IPS-NIHi7 (cell line): ENCODE data around the gene CHMP2B.

ENCODE experiments used
- DNase-seq: peaks from one replicate; pipeline ENCODE4 v3.0.0; 2012; ENCODE audit warnings: mixed read lengths; ENCODE audit errors: extremely low spot score

The CHMP2B gene, protein sequence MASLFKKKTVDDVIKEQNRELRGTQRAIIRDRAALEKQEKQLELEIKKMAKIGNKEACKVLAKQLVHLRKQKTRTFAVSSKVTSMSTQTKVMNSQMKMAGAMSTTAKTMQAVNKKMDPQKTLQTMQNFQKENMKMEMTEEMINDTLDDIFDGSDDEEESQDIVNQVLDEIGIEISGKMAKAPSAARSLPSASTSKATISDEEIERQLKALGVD

DNA sequence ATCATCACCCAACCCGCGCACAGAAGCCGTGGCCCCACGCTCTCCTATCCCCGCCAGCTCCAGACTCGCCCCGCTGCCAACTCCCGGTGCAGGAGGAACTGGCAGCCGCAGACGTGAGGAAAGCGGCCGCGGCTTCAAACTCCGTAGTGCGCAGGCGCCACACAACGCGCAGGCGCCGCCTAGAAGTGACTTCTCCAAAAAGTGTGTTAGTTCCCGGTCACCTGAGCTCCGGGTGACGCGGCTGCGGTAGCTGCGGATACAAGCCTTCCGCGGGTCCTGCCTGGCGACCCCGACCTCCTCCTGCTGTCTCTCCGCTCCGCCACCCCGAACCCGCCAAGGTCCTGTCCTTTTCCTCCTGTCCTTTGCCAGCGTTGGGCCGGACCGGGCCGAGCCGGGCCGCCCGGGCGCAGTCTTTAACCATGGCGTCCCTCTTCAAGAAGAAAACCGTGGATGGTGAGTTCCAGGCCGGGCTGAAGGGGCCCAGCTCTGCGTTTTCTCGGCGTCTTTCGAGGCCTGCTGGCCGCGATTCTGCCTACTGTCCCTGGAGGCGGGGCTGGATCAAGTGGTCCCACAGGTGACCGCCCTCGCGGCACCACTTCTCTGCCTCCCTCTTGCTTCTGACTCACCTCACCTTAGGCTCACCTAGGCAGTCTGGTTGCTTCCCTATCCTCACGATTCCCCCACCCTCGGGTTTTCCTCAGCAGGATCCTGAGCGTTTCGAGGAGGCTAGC is at the start of gene CHMP2B:
Gene CHMP2B (plus strand): TSS at position 206 of the 731 bp plus-strand sequence. CDS start 214 bp downstream, at position 420.
- peak; percentile 91 for DNase-seq

DNA sequence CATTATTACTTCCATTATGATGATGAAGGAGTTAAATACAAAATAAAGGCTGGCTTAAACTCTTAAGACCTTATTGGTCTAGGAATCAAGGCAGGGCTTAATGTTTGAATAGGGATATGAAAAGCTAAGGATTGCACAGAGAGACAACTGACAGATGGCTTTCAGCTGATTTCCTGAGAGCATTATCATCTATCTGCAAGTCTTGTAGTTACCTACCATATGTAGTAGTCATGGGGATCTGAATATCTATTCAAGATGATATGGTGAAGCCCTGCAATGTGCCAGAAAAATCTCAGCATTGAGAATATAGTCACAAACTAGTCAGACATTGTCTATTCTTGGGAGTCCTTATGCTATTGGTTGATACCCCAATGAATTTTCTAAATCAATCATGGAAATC is 47.5 kb upstream of the CHMP2B start:
- DNase-seq = no peak

DNA sequence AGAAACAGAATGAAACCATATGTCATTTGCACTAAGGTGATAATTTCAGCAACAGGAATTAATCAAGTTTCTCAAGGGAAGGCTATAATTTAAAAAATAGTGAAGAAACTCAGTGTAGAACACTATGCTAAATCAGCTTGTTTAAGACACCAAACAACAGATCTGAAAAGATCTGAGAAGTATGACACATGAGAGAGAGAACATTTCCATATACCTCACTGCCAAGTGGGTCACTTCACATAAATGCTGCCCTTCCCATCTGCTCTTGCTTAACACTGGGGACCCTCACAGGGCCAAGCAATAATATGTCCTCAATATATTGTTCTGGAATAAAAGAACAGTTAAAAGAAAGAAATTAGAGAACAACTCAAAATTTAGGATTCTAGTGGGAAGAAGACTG is 45.6 kb upstream of the CHMP2B start:
- DNase-seq = no peak

DNA sequence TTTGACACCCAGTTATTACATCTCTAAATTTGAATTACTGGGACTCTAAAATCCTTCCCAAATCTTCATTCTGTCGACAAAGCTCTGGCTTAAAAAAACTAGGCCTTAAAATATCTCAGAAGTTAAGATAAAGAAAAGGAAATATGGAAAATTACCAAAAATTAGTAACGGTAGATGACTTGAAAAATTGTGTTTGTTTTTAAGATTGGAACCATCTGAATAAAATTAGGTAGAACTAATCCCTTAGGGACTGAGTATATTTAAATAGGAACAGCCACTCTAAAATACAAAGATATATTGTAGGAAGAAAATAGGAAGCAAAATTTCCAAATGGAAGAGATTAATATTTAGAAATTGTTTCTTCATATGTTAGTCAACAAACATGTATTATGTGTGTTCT is 45.1 kb upstream of the CHMP2B start:
- no peak for DNase-seq

DNA sequence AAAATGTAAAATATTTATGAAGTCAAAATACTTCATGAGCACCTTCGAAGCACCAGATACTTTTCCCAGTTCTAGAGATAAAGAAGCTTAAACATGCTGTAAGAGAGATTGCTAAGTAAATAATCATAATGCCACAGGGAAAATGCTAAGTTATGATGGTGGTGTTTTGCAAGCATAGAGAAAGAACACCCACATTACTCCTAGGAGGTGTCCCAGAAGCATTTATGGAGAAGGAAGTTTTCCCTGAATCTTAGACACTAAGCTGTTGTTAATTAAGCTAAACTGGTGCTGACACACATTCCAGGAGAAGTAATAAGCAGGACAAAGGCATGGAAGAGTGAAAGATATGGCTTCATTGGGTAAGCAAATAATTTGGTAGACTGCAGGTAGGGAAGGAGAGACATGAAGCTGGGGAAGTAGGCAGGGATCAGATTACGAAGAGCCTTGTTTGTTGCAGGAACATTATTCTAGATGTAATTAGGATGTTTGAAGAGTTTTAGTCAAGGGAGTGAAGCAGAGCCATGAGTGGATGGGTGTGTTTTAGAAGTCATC is 40.4 kb upstream of the CHMP2B start:
- DNase-seq = peak; percentile 8

DNA sequence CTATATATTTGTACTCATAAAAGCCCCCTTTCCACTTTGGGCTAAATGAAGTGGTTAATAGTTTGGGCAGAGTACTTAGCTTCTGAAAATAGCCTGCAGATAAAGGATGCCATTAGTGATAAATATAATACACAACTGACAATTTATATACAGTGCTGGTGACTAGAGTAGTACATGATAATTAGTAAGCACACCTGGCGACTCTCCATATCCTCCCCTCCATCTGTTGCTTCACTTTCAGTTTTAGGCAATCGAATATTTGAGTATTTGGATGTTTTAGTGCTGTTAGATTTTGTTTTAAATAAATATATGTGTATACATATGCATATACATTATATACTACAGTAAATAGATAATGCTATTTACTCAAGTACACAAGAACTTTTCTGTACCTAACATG is 35.9 kb upstream of the CHMP2B start:
- no peak for DNase-seq

DNA sequence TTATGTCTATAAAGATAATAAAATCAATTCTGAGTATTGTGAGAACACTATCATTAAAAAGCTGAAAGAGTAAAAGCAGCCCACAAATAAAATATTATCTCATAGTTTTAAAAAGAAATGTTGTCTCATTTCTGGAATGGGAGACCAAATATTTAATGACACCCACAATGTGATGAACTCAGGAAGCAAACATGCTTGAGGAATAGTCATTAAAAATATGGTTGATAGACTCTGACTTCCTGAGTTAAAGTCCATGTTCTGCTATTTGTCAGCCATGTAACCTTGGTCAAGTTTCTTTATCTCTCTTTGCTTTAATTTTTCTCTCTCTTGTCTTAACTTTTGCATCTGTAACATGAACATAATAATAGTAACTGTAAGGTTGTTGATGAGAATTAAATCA is 35.5 kb upstream of the CHMP2B start:
- DNase-seq = no peak

DNA sequence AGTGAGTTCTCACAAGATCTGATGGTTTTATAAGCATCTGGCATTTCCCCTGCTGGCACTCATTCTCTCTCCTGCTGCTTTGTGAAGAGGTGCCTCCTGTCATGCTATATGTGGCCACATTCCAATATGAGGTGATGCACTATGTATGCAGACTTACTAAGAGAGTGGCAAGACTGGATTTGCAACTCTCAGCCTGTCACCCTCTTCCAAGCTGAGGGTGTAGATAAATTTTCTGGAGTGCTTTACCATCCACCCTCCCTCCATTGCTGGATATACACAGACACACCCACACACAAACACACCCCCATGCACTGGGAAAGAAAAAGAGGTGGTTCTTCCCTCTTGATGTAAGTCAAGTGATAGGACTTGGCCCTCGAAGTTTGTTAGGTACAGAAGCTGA is 30.2 kb upstream of the CHMP2B start:
- no peak for DNase-seq

DNA sequence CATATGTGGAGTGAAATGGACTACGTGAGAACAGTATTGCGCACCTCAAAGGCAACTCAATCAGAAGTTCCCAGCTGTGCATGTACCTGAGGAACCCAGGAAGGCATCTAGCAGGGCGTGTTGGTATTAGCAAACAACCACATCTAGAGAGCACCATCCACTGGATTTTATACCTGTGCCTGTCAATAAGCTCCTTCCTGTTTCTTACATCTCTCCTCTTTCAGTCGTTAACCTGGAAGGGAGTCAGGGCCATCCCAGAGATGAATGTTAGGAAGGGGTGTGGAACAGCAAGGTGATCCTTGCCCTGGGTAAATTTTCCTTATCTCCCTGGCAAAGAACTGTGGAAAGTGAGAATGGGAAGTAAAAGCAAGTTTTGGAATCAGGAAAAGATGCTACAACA is 29.6 kb upstream of the CHMP2B start:
- DNase-seq = no peak

DNA sequence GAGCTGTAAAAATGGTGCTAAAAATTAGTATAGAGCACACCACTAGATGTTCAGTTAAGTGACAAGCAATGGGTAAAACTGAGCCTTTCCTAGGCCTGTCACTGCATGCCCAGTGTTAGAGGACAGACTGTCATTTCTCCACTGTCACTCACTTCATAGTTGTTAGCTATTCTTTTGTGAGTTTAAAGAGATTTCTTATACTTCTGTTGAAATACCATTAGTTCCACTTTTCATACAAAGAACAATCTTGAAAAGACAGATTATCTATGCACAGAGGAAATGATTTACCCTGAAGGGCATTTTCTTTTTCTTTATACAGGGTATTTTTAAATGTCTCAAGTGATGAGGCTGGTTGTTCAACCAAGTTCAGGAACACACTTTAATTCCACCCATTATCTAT is 28.3 kb upstream of the CHMP2B start:
- no peak for DNase-seq

DNA sequence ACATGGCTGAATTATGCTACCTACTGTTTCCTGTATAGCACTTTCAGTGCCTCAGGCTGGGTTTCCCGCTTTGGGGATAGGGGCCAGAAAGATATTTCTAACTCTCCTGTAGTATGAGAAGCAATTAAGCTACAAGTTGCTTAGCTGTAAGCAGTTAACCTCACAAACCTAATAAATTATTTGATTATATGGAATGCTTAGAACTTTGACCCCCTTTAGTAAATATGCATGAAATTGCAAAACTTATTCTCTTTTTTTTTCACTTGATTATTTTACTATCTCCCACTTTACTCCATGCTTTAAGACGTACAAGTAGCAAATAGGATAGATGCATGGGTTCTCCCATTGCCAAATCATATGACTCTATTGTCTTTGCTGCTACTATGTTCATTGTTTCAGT is 27.5 kb upstream of the CHMP2B start:
- DNase-seq = no peak

DNA sequence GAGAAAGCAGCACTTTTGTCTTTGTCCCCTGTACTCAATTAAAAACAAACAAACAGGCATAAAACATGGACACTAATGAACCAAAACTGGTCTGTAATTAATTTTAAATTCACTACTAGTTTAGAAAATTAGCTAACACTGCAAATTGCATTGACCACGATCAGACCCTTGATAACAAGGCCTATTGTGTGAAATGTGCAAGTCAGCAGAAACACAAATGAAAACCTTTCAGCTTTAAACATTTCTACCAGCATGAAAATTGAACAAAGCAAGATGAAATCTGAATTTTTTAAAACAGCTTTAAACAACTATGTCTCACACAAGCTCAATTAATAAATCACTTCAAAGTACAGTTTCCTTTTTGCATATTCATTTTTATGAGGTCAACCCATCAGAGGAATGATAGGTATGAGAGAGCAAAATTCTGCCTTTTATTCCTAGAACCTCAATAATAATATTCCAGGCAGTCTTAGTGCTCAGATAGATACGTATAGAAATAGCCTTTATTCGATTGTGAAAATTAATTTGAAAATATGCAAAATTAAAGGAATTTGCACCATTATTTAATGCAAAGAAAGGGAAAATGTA is 27.0 kb upstream of the CHMP2B start:
- no peak for DNase-seq

DNA sequence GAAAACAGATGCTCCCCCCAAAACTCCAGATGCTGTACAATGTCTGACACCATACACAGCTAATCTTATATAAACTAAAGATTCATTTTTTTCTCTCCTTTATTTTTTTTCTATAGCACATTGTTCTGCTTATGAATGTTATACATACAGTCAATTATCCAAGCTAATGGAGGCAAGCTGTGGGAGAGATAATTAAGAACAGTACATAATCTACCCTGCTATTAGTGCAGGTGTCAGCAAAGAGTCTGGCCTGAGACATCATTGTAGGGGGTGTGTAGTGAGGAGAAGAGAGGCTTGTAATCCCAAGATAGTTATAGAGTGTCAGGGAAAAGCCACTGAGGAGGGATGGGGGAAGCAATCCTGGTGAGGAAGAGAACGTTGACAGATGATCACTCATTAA is 25.4 kb upstream of the CHMP2B start:
- no peak for DNase-seq

DNA sequence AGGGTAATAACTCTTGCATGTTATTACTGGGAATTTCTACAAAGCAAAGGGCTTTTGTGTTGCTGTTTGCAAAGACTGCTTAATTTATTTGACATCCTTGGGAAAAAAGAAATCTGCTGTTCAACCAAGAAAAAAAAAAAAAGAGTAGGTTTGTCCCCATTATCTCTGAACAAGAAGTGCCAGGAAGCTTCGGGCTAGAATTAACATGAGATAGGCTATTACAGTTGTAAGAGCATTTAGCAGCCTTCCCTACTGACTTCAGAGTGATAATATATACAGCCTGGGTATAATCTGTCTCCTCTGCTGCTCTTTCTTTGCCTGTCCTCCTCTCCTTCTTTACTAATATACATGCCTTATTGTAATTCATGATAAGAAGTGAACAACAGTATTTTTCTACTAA is 23.3 kb upstream of the CHMP2B start:
- DNase-seq = no peak

DNA sequence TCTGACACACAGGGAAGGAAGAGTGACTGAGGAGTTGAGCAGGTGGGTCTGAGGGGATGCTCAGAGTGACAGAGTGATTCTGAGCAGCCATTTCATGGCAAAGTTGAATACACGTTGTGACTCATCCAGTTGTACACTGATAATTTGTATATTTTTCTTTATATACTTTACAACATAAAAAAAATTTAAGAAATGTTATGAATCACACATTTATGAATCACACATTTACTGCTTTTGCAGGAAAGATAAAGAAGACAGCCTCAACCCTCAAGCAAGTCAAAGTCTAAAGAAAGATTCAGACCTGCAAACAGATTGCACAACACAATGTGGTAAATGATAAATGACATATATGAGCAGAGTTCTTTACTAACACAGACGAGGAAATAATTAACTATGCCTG is 21.0 kb upstream of the CHMP2B start:
- no peak for DNase-seq

DNA sequence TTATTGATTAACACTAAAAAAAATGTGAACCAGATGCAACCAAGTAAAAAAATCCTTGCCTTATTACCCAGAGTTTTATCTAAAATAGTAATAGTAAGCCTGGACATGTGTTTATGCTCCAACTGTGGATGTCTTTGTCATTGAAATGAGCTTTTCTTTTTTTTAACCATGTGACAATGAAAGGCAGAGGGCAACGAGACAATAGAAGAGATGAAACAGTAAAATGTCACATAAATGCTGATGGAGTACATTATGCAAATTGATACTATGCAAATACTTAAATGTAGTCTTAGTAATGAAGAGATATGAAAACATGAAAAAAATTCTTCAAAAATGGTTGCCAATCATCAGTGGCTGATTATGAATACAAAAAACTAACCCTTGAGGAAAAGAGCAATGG is 20.5 kb upstream of the CHMP2B start:
- no peak for DNase-seq

DNA sequence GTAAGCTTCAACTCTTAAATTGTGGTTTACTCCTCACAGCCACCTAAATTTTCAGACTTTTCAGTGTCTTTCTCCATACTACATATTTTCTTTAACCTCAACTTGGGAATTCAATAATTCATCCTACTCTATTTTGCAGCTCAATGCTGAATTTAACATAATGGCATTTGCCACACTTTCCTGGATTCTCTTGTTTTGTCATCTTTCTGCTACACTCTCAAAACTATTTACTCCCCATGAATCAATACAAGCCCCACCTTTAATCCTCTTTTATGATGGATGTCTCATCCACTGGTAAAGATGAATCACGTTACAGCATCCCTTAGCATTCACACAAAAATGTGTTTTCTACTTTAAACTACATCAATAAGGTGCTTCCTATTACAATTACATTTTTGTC is 19.6 kb upstream of the CHMP2B start:
- no peak for DNase-seq

DNA sequence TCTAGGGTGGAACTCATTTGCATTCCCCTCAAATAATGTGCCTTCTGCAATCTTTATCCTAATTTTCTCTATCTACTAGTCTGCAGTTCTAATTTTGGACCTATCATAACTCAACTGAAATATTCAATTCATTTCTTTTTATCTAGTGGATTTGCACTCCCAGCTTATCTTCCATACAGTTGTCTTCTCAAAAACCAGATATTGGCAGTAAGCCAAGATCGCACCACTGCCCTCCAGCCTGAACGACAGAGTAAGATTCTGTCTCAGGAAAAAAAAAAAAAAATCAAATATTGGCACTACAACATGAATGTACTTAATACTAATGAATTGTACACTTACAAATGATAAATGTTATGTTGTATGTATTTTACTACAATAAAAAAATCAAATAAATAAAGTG is 18.0 kb upstream of the CHMP2B start:
- DNase-seq = no peak

DNA sequence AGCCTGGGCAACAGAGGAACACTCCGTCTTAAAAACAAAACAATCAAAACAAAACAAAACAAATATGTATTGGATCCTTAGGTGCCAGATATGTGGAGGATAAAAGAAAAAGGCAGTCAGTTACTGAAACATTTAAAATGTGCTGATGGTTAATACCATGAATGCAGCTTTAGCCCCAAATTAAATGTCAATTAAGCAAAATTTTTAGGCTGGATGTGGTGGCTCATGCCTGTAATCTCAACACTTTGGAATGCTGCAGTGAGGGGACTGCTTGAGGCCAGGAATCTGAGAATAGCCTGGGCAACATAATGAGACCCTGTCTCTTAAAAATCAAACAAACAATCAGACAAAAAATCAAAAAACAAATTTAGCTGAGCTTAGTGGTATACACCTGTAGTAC is 8.5 kb upstream of the CHMP2B start:
- DNase-seq = no peak

DNA sequence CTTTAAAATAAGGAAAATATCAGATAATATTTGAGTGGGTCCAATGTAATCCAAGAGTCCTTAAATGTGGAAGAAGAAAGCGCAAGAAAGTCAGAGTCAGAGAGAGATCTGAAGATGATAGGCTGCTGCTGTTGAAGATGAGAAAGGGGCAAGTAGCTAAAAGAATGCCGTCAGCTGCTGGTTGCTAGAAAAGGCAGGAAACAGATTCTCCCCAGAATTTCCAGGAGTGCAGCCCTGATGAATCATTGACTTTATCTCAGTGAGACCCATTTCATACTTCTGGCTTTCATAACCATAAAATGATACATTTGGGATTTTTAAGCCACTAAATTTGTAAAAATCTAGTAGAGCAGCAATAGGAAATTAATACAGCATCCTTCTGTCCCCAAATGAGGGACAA is 7.5 kb upstream of the CHMP2B start:
- DNase-seq = no peak

DNA sequence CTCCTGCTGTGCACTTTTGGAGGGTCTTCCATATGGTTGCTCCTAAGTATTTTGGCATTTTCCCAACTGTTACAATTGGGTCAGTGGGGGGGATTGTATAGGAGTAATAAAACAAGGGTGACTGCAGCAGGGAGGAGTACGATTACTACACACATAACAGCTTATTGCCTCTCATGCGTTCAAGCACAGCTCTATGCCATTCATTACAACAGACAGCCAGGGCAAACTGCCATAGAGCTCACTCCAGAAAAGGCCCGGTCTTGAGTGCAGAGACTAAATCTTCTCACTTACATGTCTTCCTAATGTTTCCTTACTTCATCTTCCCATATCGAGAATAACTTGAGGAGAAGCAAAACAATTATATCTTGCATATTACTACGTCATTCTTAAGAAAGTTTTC is 1.4 kb upstream of the CHMP2B start:
- DNase-seq = no peak

DNA sequence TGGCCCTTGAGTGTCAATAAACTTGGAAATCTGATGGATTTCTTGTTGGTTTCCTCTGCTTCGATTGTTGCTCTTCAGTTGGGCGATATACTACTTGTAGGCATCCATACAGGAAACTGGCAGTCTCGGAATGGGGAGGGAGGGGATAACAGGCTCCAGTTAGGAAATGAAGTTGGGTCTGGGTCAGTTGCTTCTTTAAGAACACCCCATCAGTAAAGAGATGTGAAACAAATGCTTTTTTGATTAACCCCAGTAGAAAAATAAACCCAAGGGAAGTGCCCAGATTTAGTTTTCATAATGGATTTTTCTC is 681 bp downstream of the CHMP2B start:
- no peak for DNase-seq

DNA sequence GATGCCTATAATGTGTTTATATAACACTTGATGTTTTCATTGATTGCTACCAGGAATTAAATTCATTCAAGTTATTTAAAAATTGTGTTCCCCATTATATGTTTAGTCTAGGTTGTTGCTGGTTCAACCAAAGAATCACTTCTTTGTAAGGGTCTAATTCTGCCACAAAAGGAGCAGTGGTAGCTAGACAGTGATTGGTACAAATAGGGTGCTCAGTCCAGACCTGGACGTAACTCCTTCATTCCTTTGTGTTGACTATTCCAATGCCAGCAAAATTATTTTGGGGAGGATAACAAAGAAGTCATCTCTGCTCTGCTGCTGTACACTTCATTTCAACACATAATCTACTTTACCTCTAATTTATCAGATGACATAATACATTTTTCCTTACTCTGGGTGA is 1.2 kb downstream of the CHMP2B start:
- no peak for DNase-seq
